Transverse colon (tissue), 4 donors: ENCODE results near the gene BCOR. TPM values are rescaled to one million over a fixed set of nuclear protein-coding genes. Genes with fewer than 3 reads are reported as not detected.

Source experiments
- DNase-seq: peaks from one replicate; pipeline ENCODE4 v3.0.0-alpha.2; 2019
- H3K27ac ChIP-seq, 4 donors: fragments of 200-600 bp; sonication (generic); 2 replicates each; pipeline ENCODE4 v1.5.1; 2016 to 2018; ENCODE audit warnings: inconsistent platforms in 4 of 4
- H3K27me3 ChIP-seq: fragments of 200-600 bp; sonication (generic); 2 replicates; pipeline ENCODE4 v1.5.1; 2017; ENCODE audit warnings: inconsistent platforms
- H3K36me3 ChIP-seq, 4 donors: fragments of 200-600 bp; sonication (generic); 2 replicates each; pipeline ENCODE4 v1.5.1; 2017 to 2019; ENCODE audit warnings: inconsistent platforms in 4 of 4
- H3K4me1 ChIP-seq, 4 donors: fragments of 200-600 bp; sonication (generic); 2 replicates each; pipeline ENCODE4 v1.5.1; 2017 to 2020; ENCODE audit warnings: inconsistent platforms in 4 of 4
- H3K4me3 ChIP-seq, 4 donors: fragments of 200-600 bp; sonication (generic); 1 replicate in 1 of 4; 2 replicates in 3 of 4; pipeline versions ENCODE4 v1.5.1 to v1.6.1; 2017 to 2019; ENCODE audit warnings: inconsistent platforms in 4 of 4
- H3K9me3 ChIP-seq, 2 donors: fragments of 200-600 bp; sonication (generic); 2 replicates each; pipeline ENCODE4 v1.5.1; 2017 to 2019; ENCODE audit warnings: inconsistent platforms in 2 of 2
- CTCF ChIP-seq, 5 experiments: fragments of 200-600 bp in 3 of 5; fragments of 450-650 bp in 2 of 5; sonication (generic) in 3 of 5; IDR thresholded peaks; 1 replicate in 2 of 5; 2 replicates in 3 of 5; pipeline ENCODE4 v1.5.1; 2016 to 2017; ENCODE audit warnings: antibody characterized with exemption in 5 of 5, inconsistent platforms in 3 of 5, mild to moderate bottlenecking in 2 of 5, moderate library complexity in 1 of 5
- EP300 ChIP-seq: sonication (generic); formaldehyde crosslinking; IDR thresholded peaks from one replicate; pipeline ENCODE4 v1.6.1; 2017; ENCODE audit warnings: antibody characterized with exemption, low read depth
- POLR2A ChIP-seq: fragments of 450-650 bp; IDR thresholded peaks from one replicate; pipeline ENCODE4 v1.6.1; 2016; ENCODE audit warnings: antibody characterized with exemption, mild to moderate bottlenecking, moderate library complexity
- POLR2AphosphoS5 ChIP-seq, 3 donors: sonication (generic); formaldehyde crosslinking; IDR thresholded peaks; one replicate each; pipeline ENCODE4 v1.6.1; 2016; ENCODE audit warnings: antibody characterized with exemption in 3 of 3
- WGBS, 2 donors: methylation state at CpG; one replicate each; pipeline ENCODE4 v1.1.5; 2018; ENCODE audit warnings: low coverage in 1 of 2; 5-methylcytosine and 5-hydroxymethylcytosine counted together
- in situ Hi-C, 4 donors: fragments of 200-750 bp; cut with MboI; loops; one replicate each; pipeline versions ENCODE4 v1.15.0 to v1.15.1; 2017; ENCODE audit warnings: low sequenced_read_pairs in 3 of 4, low pct_ligation_motif_present in 1 of 4, low pct_unique_long_range_greater_than_20kb in 1 of 4
- intact Hi-C: fragments of 100-400 bp; cut with DNase I; formaldehyde crosslinking; loops from one replicate; pipeline ENCODE4 v1.15.1; 2023; ENCODE audit warnings: low total_unique reads
- total RNA-seq, 4 donors: library from RNA; depleted of rRNA; stranded (reverse); fragments of >200 nt; gene quantifications; one replicate each; pipeline ENCODE4 v1.1.0, GENCODE V29; 2016

Gene BCOR
- total RNA-seq, 4 donors from 2014 or later = 17.9 to 27.8 (median 20.4) TPM

DNA sequence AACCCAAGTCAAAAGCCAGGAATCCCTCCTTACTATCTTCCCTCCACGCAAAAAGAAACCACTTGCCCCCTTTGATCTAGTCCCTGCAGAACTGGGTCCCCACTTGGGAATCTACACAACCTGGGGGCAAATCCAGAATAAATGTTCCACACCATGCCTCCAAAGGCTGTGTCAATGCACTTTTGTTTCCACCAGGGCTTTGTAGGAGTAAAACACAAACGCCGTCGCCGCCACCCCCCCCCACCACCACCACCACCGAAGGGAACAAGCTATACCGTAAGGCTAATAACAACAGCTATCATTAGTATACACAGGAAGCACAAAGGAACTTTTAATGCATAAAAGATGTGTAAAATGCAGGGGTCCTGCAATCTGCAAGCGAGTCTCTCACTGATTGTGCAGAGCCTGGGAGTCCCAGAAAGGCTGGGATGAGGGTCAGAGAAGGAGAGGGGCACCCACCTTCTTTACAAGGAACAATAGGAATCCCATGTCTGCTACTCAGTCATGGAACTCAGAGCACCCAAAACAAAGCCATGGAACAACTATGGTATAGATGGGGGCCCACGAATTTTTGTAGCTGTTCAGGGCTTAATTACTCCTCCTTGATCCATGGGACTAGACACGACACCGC lies 13.2 kb downstream of the BCOR start:
- intact Hi-C loops = no loop called here
- Histone ChIP-seq H3K9me3 (no peaks in the 10 kb centered on the region), H3K36me3 (no peaks in the 10 kb centered on the region), H3K4me3 (no peak overlapping the region), H3K27ac (peak overlapping the region in 2 of 4 donors; percentile 16 to 65), H3K27me3 (no peaks in the 10 kb centered on the region), H3K4me1 (peaks cover 16 to 79% (median 45%) of the 10 kb centered on the region in 4 donors)
- TF ChIP-seq POLR2AphosphoS5 (IDR thresholded peaks at IDR 0.05) = no peak
- TF ChIP-seq CTCF (IDR thresholded peaks at IDR 0.05) = no peak
- no peak for TF ChIP-seq POLR2A
- TF ChIP-seq EP300 = no peak
- 48% methylated on average over 11 of the region's 11 CpGs; no CpG with 5 or more reads in 1 of the 2 donors for WGBS, 2 donors
- in situ Hi-C loops = loop anchor here in 1 of 4 donors (10.0 kb wide), 1 partner anchor 50 kb away; no protein-coding TSS in a partner anchor
- DNase-seq = no peak

DNA sequence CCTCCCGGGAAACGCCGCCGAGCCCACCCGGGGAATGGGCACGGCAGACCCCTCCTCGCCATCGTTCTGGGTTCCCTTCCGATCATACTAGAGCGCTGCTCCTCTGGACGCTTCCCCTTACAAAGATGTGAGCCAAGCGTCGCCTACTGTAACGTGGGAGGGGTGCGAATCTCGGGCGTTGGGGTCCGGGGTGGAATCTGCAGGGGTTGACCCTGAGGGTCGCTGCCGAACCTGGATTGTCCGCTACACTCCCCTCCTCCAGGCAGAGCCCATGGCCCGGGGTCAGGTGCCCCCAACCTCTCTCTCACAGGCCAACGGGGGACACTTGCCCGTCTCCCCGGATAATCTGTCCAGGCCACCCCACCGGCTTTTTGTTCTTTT lies 13.8 kb downstream of the BCOR start:
- no peaks in the 10 kb centered on the region for H3K36me3 ChIP-seq
- DNase-seq = no peak
- no peaks in the 10 kb centered on the region for H3K9me3 ChIP-seq
- no peaks in the 10 kb centered on the region for H3K27me3 ChIP-seq
- H3K4me3 ChIP-seq = peak overlapping the region in 3 of 4 donors; percentile 25 to 50 (median 30)
- 24% methylated on average over 26 of the region's 26 CpGs; no CpG with 5 or more reads in 1 of the 2 donors for WGBS, 2 donors
- TF ChIP-seq EP300 = no peak
- H3K4me1 ChIP-seq = peaks cover 16 to 73% (median 43%) of the 10 kb centered on the region in 4 donors
- intact Hi-C loops = no loop called here
- in situ Hi-C loops = loop anchor here in 1 of 4 donors (10.0 kb wide), 1 partner anchor 49 kb away; no protein-coding TSS in a partner anchor
- peak overlapping the region in 3 of 4 donors; percentile 19 to 52 (median 51) for H3K27ac ChIP-seq

GRCh38 chrX:40083120-40083978 lies 14.4 kb downstream of the BCOR start:
- H3K9me3 ChIP-seq = no peaks in the 10 kb centered on the region
- in situ Hi-C loops (loop anchor here in 1 of 4 donors (10.0 kb wide), 1 partner anchor 49 kb away; no protein-coding TSS in a partner anchor), intact Hi-C loops (no loop called here)
- H3K27ac ChIP-seq = peak overlapping the region; percentile 19 to 53 (median 52)
- 31% methylated on average over 40 of the region's 61 CpGs; no CpG with 5 or more reads in 1 of the 2 donors for WGBS, 2 donors
- no peaks in the 10 kb centered on the region for H3K27me3 ChIP-seq
- no peak for DNase-seq
- H3K4me1 ChIP-seq = peaks cover 16 to 67% (median 41%) of the 10 kb centered on the region in 4 donors
- no peak for TF ChIP-seq POLR2A
- TF ChIP-seq CTCF (IDR thresholded peaks at IDR 0.05) = peak in 2 of 5 experiments; percentile 12 to 17
- H3K36me3 ChIP-seq = no peaks in the 10 kb centered on the region
- peak overlapping the region; percentile 14 to 50 (median 28) for H3K4me3 ChIP-seq

DNA sequence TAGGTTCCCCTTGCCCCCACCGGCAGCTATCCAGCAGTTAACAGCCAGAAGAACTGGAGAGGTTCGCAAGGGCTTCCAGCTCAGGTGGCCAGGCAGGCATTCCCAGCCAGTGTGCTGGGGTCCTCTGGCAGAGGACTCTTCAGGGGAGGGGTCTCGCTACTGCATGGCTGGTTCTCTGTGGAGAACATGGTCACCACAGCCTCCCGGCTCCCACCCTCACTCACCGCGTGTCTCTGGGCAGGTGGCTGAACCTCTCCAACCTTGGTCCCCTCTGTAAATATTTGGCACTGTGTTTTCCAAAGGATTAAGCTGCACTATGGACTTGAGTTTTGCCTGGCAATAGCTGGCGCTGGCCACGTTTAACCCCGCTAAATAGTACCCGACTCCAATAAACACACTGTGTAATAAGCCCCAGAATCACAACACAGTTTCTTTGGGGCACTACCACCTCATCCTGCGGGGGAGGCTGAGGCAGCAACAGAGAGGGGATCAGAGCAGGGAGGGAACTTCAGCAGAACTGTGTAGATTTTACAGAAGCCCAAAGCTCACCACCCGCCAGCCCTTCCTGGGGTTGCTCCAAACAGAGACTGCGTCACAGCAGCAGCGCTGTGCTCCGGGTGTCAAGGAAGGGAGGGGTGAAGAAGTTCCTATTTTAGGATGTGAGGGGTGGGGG lies 15.2 kb downstream of the BCOR start:
- intact Hi-C loops (no loop called here), in situ Hi-C loops (loop anchor here in 1 of 4 donors (10.0 kb wide), 1 partner anchor 48 kb away; no protein-coding TSS in a partner anchor)
- no peaks in the 10 kb centered on the region for H3K36me3 ChIP-seq
- H3K27me3 ChIP-seq = no peaks in the 10 kb centered on the region
- 35% methylated on average over 14 of the region's 15 CpGs; no CpG with 5 or more reads in 1 of the 2 donors for WGBS, 2 donors
- no peak overlapping the region for H3K4me3 ChIP-seq
- no peak for DNase-seq
- TF ChIP-seq CTCF (IDR thresholded peaks at IDR 0.05) (no peak), POLR2AphosphoS5 (IDR thresholded peaks at IDR 0.05) (no peak), EP300 (no peak), POLR2A (no peak)
- H3K27ac ChIP-seq = peak overlapping the region; percentile 19 to 53 (median 52)
- peaks cover 16 to 59% (median 39%) of the 10 kb centered on the region in 4 donors for H3K4me1 ChIP-seq
- H3K9me3 ChIP-seq = no peaks in the 10 kb centered on the region
